Duodenal mucosa (tissue), 2 donors: Measurements from ENCODE around the gene HOXD10.

Source experiments
- H3K27ac ChIP-seq: one replicate; pipeline ENCODE4 v1.7.0; 2013; ENCODE audit warnings: low read depth, low read length
- H3K27me3 ChIP-seq, 2 donors: one replicate each; pipeline ENCODE4 v1.7.0; 2013; ENCODE audit warnings: low read length in 2 of 2, control low read depth in 1 of 2; ENCODE audit not compliant: insufficient read depth in 2 of 2, control insufficient read depth in 1 of 2
- H3K36me3 ChIP-seq, 2 donors: one replicate each; pipeline ENCODE4 v1.7.0; 2013; ENCODE audit warnings: low read length in 2 of 2, control low read depth in 1 of 2; ENCODE audit not compliant: insufficient read depth in 2 of 2, control insufficient read depth in 1 of 2
- H3K4me1 ChIP-seq, 2 donors: one replicate each; pipeline ENCODE4 v1.7.0; 2013; ENCODE audit warnings: low read length in 2 of 2, control low read depth in 1 of 2; ENCODE audit not compliant: insufficient read depth in 2 of 2, control insufficient read depth in 1 of 2
- H3K4me3 ChIP-seq, 2 donors: one replicate each; pipeline ENCODE4 v1.7.0; 2013; ENCODE audit warnings: low read length in 2 of 2, low read depth in 1 of 2
- H3K9ac ChIP-seq, 2 donors: one replicate each; pipeline ENCODE4 v1.7.0; 2013; ENCODE audit warnings: low read length in 2 of 2, low read depth in 1 of 2
- H3K9me3 ChIP-seq, 2 donors: one replicate each; pipeline ENCODE4 v1.7.0; 2013; ENCODE audit warnings: low read length in 2 of 2, control low read depth in 1 of 2; ENCODE audit not compliant: control insufficient read depth in 1 of 2

HOXD10 gene

DNA sequence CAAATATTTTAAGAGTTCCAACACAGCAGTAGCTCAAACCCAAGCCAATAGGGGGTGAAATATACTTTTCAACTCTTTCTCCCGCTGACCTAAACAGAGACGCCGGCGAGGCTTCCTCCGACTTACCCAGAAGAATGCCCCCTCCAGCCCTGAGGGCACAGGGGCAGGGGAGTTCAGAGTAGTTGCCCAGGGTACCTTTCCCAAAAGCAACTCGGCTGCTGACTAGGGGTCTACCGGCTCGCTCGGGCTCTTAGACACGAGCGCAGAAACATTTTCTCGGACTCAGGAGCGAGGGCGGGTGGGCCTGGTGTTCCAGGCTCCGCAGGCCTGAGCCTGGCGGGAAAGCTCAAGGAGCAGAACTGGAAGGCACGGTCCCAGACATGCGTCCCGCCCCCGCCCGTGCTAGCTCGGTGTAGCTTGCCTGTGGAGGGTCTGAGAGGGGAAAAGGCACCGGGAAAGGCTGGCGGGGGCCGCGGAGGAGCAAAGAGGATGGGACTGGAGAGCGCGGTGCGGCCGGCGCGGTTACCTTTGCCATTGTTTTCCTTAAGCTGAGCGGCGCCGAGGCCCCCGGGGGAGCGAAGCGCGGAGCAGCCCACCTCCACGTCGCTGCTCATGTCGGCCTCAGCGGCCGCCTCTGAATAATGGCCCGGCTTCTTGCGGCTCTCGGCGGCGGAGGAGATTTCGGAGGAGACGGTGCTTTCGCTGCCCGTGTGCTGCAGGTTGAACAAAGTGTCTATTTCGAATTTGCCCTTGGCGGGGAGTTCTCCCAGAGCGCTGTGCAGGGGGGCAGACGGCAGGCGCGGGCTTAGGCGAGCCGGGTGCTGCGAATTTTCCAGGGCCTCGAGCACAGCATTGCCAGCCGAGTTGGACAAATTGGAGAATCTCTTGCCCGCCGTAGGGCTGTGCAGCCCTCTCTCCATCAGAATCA is 33.5 kb upstream of the HOXD10 start:
- H3K4me3 ChIP-seq: no peak overlapping the region

DNA sequence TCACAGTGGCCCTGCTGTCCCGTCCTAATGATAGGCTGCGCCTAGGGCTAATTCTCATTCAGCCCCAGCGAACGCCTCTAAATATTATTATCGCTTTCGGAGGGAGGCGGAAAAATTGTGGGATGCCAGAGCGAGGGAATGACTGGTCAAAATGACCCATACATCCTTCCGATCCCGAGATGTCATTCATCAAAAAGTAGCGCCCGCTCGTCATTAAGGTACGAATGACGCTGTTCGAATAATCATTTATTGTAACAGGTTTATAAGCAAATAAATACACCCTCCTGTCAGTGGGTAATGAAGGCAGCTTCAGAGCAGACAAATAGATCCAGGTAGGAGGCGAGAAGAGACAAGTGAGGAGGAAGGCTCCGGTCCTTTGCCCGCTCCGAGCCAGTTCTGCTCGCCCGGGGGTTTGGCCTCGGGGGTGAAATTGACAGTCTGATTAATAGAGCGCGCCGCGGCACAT is 32.7 kb upstream of the HOXD10 start, which contains the start of gene EVX2:
EVX2 (minus strand) TSS at position 167 of the 466 bp plus-strand sequence. CDS start 186 bp downstream, outside the sequence.
- peaks cover 23 to 24% of the 10 kb centered on the region in 2 donors for H3K4me1 ChIP-seq

More for the DNA sequence above, 33.5 kb upstream of the HOXD10 start:
- H3K9ac ChIP-seq: no peak overlapping the region
- no peaks in the 10 kb centered on the region for H3K36me3 ChIP-seq
- peaks cover 92 to 94% of the 10 kb centered on the region in 2 donors for H3K27me3 ChIP-seq
- H3K9me3 ChIP-seq: peaks cover 0 to 2% of the 10 kb centered on the region in 2 donors
- H3K4me1 ChIP-seq: peaks cover 17 to 19% of the 10 kb centered on the region in 2 donors
- no peak overlapping the region for H3K27ac ChIP-seq

GRCh38 chr2:176084611-176085119 is 31.9 kb upstream of the HOXD10 start:
- Histone ChIP-seq H3K4me3 (no peak overlapping the region), H3K4me1 (peaks cover 17 to 23% of the 10 kb centered on the region in 2 donors), H3K9ac (no peak overlapping the region), H3K36me3 (no peaks in the 10 kb centered on the region), H3K9me3 (peaks cover 0 to 2% of the 10 kb centered on the region in 2 donors), H3K27ac (no peak overlapping the region), H3K27me3 (peaks cover 92 to 93% of the 10 kb centered on the region in 2 donors)

More for the DNA sequence above, 32.7 kb upstream of the HOXD10 start, which contains the start of gene EVX2:
- no peaks in the 10 kb centered on the region for H3K36me3 ChIP-seq
- peaks cover 92 to 93% of the 10 kb centered on the region in 2 donors for H3K27me3 ChIP-seq
- no peak within 1 kb of the TSS for H3K9ac ChIP-seq
- peaks cover 0 to 2% of the 10 kb centered on the region in 2 donors for H3K9me3 ChIP-seq
- no peak within 1 kb of the TSS for H3K27ac ChIP-seq
- H3K4me3 ChIP-seq: no peak within 1 kb of the TSS

DNA sequence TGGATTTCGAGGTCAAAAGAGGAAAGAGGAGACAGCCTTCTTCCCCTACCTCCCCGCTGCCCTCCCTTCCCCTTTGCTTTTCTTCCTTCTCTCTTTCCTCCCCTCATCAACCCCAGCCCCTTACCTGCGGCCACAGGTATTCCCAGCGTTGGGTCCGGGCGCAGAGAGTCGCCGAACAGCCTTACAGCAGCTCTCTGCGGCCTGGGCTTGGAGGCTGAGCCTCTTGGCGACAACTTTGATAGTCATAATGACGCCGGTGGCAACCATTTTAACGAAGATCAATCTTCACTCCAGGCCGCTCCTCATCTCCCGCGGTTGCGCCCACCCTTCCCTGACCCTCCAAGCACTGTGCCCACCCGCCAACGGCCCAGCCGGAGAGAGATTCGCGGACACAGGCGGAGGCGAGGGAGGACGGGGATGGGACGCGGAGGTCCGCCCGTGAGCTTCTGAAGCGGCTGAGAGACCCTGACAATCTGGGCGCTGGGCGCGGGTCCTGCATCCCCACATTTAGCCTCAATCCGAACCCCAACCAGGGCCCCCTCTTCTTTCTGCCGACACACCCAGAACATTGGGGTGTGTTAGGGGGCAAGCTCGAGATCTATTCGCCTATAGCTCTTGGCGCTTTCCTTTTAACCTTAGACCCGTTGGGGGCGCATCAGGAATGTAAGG is 31.3 kb upstream of the HOXD10 start:
- Histone ChIP-seq H3K27me3 (peaks cover 96% of the 10 kb centered on the region in 2 donors), H3K4me3 (no peak overlapping the region), H3K4me1 (peaks cover 17 to 23% of the 10 kb centered on the region in 2 donors), H3K9ac (no peak overlapping the region), H3K9me3 (peaks cover 0 to 2% of the 10 kb centered on the region in 2 donors), H3K36me3 (no peaks in the 10 kb centered on the region), H3K27ac (no peak overlapping the region)

DNA sequence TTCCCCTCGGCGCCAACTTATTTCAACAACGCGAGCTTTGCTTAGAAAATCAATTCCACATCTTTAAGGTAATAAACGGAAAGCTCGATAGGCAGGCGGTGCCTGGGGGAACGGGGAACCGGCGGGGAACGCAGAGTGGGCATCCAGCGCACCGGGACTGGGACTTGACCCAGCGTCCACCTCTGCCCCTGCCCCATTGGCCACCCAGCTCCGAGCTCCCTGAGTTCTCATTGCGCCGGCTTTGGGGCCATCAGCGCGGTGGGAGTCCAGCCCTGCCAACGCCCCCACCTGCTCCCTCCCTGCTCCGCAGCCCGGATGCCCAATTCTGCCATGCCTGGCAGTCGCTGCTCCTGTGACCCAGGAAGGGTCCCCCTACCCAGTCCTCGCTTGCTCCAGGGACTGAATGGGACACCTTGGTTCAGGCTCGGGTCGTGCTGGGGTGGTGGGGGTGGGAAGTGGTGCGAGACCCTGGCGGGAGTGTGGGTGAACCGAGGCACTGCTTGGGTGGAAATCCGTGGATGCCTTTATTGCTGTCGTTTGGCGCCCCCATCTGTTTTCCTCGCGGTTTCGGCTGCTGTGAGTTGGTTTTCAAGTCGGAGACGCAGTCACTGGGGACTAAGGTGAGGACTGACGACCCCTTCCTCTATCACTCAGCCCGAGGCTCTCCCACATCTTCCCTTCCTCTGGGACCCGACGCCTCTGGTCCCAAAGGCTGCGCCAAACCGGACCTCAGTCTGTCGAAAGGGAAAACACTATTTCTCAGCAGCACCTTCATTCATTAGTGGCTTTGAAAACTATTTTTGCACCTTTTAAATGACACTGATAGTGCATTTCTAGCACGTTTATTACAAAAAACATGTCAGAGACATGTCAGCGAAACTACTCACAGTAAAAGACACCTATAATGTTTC is 30.5 kb upstream of the HOXD10 start:
- Histone ChIP-seq H3K27ac (no peak overlapping the region), H3K36me3 (no peaks in the 10 kb centered on the region), H3K4me1 (peaks cover 13 to 23% of the 10 kb centered on the region in 2 donors), H3K9ac (no peak overlapping the region), H3K9me3 (no peaks in the 10 kb centered on the region), H3K27me3 (peaks cover 96 to 99% of the 10 kb centered on the region in 2 donors), H3K4me3 (no peak overlapping the region)

GRCh38 chr2:176087330-176088047 is 29.1 kb upstream of the HOXD10 start:
- Histone ChIP-seq H3K27ac (no peak overlapping the region), H3K4me3 (peak overlapping the region; percentile 54 to 60), H3K9me3 (no peaks in the 10 kb centered on the region), H3K9ac (no peak overlapping the region), H3K27me3 (peaks cover 93 to 96% of the 10 kb centered on the region in 2 donors), H3K4me1 (peaks cover 10 to 23% of the 10 kb centered on the region in 2 donors), H3K36me3 (no peaks in the 10 kb centered on the region)

DNA sequence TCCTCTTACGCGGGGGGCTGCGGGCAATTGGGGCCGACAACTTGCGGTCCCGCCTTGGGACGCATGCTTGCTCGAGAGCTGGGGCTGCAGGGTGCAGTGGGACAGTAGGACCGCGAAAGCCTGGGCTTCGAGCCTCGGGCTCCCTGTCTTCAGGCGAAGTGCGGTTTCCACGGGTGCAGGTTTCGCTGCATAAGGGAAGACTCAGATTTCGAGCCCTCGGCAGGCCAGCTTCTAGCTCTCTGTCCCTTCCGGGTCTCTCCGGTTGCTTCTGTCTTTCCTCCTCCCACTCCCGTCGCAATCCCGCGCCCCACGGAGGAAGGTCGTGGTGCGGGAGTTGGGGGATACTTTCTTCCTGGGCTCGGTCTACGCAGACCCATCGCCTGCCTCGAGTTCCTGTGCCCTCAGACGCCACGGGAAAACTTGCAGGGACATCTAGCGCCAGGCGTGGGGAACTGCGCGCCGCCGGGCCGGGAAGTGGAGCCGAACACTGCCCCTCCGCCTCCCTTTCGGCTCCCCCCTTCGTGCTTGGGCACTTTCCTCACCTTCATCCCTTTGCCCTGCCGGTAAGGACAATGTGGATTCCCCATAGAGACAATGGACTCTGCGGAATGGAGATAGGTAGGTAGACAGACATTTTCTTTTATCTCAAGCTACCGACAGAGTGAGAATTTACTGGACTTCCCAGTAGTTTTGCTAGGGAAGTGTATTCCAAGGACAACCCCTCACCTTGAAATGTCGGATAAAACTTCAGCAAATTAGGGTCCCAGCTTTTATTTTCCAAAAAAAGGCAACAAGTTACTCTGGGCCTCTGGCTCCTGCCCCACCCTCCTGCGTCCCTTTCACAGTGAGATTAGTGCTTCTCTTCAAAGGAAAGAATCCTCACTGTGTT is 28.3 kb upstream of the HOXD10 start:
- H3K36me3 ChIP-seq: no peaks in the 10 kb centered on the region
- peaks cover 13 to 25% of the 10 kb centered on the region in 2 donors for H3K4me1 ChIP-seq
- no peaks in the 10 kb centered on the region for H3K9me3 ChIP-seq
- peak overlapping the region; percentile 54 to 60 for H3K4me3 ChIP-seq
- no peak overlapping the region for H3K9ac ChIP-seq
- no peak overlapping the region for H3K27ac ChIP-seq
- peaks cover 89 to 92% of the 10 kb centered on the region in 2 donors for H3K27me3 ChIP-seq

DNA sequence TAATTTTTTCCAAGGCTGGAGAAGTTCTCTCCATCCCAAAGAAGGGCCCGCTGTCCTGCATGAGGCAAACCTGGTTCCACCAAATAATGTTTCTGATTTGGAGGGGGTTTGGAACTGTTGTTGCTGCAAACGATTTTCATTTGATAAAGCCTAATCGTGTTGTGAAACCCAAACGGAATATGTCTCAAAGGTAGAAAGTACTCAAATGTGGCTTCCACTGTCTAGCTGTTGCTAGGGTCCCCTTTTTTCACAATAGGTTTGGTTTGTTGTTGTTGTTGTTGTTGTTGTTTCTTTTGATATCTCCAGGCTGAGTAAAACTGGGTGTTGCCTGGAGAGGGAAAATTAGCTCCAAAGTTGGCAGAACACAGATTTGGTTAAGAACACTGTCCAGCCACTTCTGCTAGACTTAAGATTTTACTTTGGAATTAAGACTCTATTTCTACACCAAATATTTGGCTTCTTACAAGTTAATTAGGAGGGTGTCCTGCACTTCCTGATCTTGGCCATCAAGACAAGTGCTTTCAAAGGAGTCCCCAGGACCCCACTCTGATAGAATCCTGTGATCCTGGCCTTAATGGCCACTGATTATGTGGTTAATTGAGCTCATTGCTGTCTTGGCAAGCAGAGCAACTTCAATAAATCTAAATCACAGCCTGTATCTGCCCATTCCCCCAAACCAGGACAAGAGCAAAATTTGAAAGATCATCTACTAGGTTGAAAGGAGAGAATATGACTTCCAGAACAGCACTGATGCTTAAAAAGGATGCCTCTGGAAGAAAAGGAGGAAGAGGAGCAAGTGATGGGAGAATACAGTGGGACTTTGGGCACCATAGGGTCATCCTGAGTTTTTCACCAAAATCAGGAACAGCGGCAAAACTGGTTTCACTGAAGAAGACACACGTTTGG is 27.4 kb upstream of the HOXD10 start:
- H3K4me1 ChIP-seq: peaks cover 16 to 31% of the 10 kb centered on the region in 2 donors
- peaks cover 89 to 92% of the 10 kb centered on the region in 2 donors for H3K27me3 ChIP-seq
- no peaks in the 10 kb centered on the region for H3K36me3 ChIP-seq
- H3K9ac ChIP-seq: no peak overlapping the region
- no peak overlapping the region for H3K4me3 ChIP-seq
- H3K27ac ChIP-seq: no peak overlapping the region
- no peaks in the 10 kb centered on the region for H3K9me3 ChIP-seq
